ENCODE data around the gene EIF4E.
"Not testable (repeated sequence)": the region's sequence is repeated elsewhere in the genome, so short reads cannot be mapped to it uniquely, and the experiment has no call there.

EIF4E gene

GRCh38 chr4:98872120-98872906, 56.6 kb downstream of the EIF4E start:
- not testable (repeated sequence) for DNase-seq

GRCh38 chr4:98867648-98868047, 61.3 kb downstream of the EIF4E start:
- no peak for DNase-seq

GRCh38 chr4:98865059-98865458, 63.9 kb downstream of the EIF4E start:
- DNase-seq = no peak

GRCh38 chr4:98864560-98864959, 64.4 kb downstream of the EIF4E start:
- DNase-seq = no peak

- DNase-seq = no peak
These were observed 66.6 kb downstream of the EIF4E start for GRCh38 chr4:98862371-98862770.

GRCh38 chr4:98861100-98861884, 67.6 kb downstream of the EIF4E start:
- DNase-seq = no peak

- no peak for DNase-seq
These were observed 77.1 kb downstream of the EIF4E start for GRCh38 chr4:98851806-98852205.

- no peak for DNase-seq
These were observed 78.0 kb downstream of the EIF4E start for GRCh38 chr4:98850937-98851336.

GRCh38 chr4:98848448-98848847, 80.5 kb downstream of the EIF4E start:
- no peak for DNase-seq

- DNase-seq = no peak
These were observed 83.0 kb downstream of the EIF4E start for GRCh38 chr4:98845960-98846359.

GRCh38 chr4:98842917-98843316, 86.0 kb downstream of the EIF4E start:
- DNase-seq = not testable (repeated sequence)

GRCh38 chr4:98838977-98839618, 89.8 kb downstream of the EIF4E start:
- DNase-seq = no peak

GRCh38 chr4:98838531-98838930, 90.4 kb downstream of the EIF4E start:
- no peak for DNase-seq

- no peak for DNase-seq
These were observed 95.5 kb downstream of the EIF4E start for GRCh38 chr4:98833384-98833783.

- DNase-seq = not testable (repeated sequence)
These were observed 97.9 kb downstream of the EIF4E start for GRCh38 chr4:98831036-98831435.

Measured in NCI-H526 treated with DMSO at 0.1 percent for 48 hours (cell line).